ENCODE results near the gene CLCA2.

Gene CLCA2

GRCh38 chr1:86381223-86381622 is 42.7 kb upstream of the CLCA2 start:
- Histone ChIP-seq H3K27me3 (ENCODE audit: insufficient read depth, poor library complexity, severe bottlenecking) (no peaks in the 10 kb centered on the region), H3K4me1 (ENCODE audit: insufficient read depth, poor library complexity, severe bottlenecking) (no peaks in the 10 kb centered on the region), H3K27ac (ENCODE audit: poor library complexity, severe bottlenecking) (no peak overlapping the region), H3K36me3 (ENCODE audit: low read depth) (peaks cover 48% of the 10 kb centered on the region), H3K4me3 (ENCODE audit: severe bottlenecking) (no peak overlapping the region), H3K9me3 (ENCODE audit: severe bottlenecking) (no peaks in the 10 kb centered on the region)
- no peak for TF ChIP-seq CTCF (IDR thresholded peaks at IDR 0.05; ENCODE audit: poor library complexity, severe bottlenecking)
- DNase-seq (ENCODE audit: low spot score) (no peak), ATAC-seq (ENCODE audit: low read depth) (no peak)

- no peaks in the 10 kb centered on the region for H3K9me3 ChIP-seq (ENCODE audit: severe bottlenecking)
- no peak for TF ChIP-seq CTCF (IDR thresholded peaks at IDR 0.05; ENCODE audit: poor library complexity, severe bottlenecking)
- ATAC-seq (ENCODE audit: low read depth) = no peak
- H3K27ac ChIP-seq (ENCODE audit: poor library complexity, severe bottlenecking) = no peak overlapping the region
- peaks cover 36% of the 10 kb centered on the region for H3K36me3 ChIP-seq (ENCODE audit: low read depth)
- no peaks in the 10 kb centered on the region for H3K4me1 ChIP-seq (ENCODE audit: insufficient read depth, poor library complexity, severe bottlenecking)
- no peaks in the 10 kb centered on the region for H3K27me3 ChIP-seq (ENCODE audit: insufficient read depth, poor library complexity, severe bottlenecking)
- no peak overlapping the region for H3K4me3 ChIP-seq (ENCODE audit: severe bottlenecking)
- DNase-seq (ENCODE audit: low spot score) = no peak
Observed at GRCh38 chr1:86382878-86383277, 41.1 kb upstream of the CLCA2 start.

DNA sequence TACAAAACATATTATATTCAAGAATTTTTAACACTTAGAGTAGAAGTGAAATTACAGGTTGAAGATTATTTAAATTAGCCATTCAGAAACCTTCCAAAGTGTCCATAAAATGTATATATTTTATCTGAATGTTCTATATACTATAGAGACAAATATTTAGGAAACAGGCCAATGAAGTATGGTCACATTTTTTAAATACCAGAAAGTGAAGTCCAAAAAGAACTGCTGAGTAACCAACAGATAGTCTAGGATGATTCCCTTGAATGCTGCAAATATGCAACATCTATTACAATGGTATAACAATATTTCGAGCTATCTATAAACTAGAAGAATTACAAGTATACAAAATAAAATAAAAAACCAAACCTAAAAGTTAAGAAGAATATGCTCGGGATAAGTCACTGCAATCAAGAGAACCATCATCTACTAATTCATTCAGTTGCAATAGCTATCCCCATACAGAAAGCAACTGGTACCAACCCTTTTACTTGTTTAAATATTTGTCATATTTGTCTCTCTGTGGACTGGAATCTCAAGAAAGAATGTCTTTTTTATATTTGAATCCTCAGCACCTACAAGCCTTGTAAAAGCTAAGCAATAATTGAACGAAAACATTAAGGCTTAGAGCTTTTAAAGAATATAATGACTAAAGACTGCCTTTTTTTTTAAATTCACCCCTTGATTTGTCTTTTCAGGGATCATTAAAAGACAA is 35.9 kb upstream of the CLCA2 start:
- no peak for ATAC-seq (ENCODE audit: low read depth)
- no peak for DNase-seq (ENCODE audit: low spot score)
- peaks cover 4% of the 10 kb centered on the region for H3K4me1 ChIP-seq (ENCODE audit: insufficient read depth, poor library complexity, severe bottlenecking)
- no peaks in the 10 kb centered on the region for H3K27me3 ChIP-seq (ENCODE audit: insufficient read depth, poor library complexity, severe bottlenecking)
- no peak for TF ChIP-seq CTCF (IDR thresholded peaks at IDR 0.05; ENCODE audit: poor library complexity, severe bottlenecking)
- H3K4me3 ChIP-seq (ENCODE audit: severe bottlenecking) = no peak overlapping the region
- no peak overlapping the region for H3K27ac ChIP-seq (ENCODE audit: poor library complexity, severe bottlenecking)
- no peaks in the 10 kb centered on the region for H3K9me3 ChIP-seq (ENCODE audit: severe bottlenecking)
- peaks cover 3% of the 10 kb centered on the region; the same call in 1 of the 2 replicates for H3K36me3 ChIP-seq (ENCODE audit: low read depth)

DNA sequence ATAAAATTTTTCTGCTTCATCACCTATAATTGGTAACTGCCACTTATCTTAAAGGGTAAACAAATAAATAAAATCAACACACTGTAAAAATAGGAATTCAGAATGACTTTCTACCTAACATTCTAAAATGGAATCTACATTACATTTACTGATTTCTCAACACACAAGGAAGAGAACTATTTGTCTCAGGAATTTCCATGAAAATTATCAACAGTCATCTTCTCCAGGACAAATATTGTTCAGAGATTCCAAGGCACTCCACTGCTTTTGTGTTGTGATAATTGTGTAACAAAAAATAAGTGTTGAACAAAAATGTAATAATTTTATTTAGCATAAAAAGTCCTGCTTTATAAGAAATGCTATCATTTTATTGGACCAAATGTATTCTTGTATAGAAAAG is 35.2 kb upstream of the CLCA2 start:
- Histone ChIP-seq H3K27ac (ENCODE audit: poor library complexity, severe bottlenecking) (no peak overlapping the region), H3K4me3 (ENCODE audit: severe bottlenecking) (no peak overlapping the region), H3K27me3 (ENCODE audit: insufficient read depth, poor library complexity, severe bottlenecking) (no peaks in the 10 kb centered on the region), H3K4me1 (ENCODE audit: insufficient read depth, poor library complexity, severe bottlenecking) (peaks cover 8% of the 10 kb centered on the region), H3K9me3 (ENCODE audit: severe bottlenecking) (no peaks in the 10 kb centered on the region), H3K36me3 (ENCODE audit: low read depth) (no peaks in the 10 kb centered on the region; the same call in 1 of the 2 replicates)
- no peak for TF ChIP-seq CTCF (IDR thresholded peaks at IDR 0.05; ENCODE audit: poor library complexity, severe bottlenecking)
- DNase-seq (ENCODE audit: low spot score) = no peak
- no peak for ATAC-seq (ENCODE audit: low read depth)

GRCh38 chr1:86389307-86389706 is 34.7 kb upstream of the CLCA2 start:
- Histone ChIP-seq H3K4me1 (ENCODE audit: insufficient read depth, poor library complexity, severe bottlenecking) (peaks cover 8% of the 10 kb centered on the region), H3K27me3 (ENCODE audit: insufficient read depth, poor library complexity, severe bottlenecking) (no peaks in the 10 kb centered on the region), H3K27ac (ENCODE audit: poor library complexity, severe bottlenecking) (no peak overlapping the region), H3K4me3 (ENCODE audit: severe bottlenecking) (no peak overlapping the region), H3K36me3 (ENCODE audit: low read depth) (no peaks in the 10 kb centered on the region; the same call in 1 of the 2 replicates), H3K9me3 (ENCODE audit: severe bottlenecking) (no peaks in the 10 kb centered on the region)
- no peak for TF ChIP-seq CTCF (IDR thresholded peaks at IDR 0.05; ENCODE audit: poor library complexity, severe bottlenecking)
- ATAC-seq (ENCODE audit: low read depth) = no peak
- DNase-seq (ENCODE audit: low spot score) = no peak

Measured in RWPE2 (cell line).